ENCODE results near the gene RFX5.
A peak's percentile ranks its signal among the peaks of the same experiment; 100 is the strongest.
"Not testable (repeated sequence)": the region's sequence is repeated elsewhere in the genome, so short reads cannot be mapped to it uniquely, and the experiment has no call there.

The RFX5 gene

DNA sequence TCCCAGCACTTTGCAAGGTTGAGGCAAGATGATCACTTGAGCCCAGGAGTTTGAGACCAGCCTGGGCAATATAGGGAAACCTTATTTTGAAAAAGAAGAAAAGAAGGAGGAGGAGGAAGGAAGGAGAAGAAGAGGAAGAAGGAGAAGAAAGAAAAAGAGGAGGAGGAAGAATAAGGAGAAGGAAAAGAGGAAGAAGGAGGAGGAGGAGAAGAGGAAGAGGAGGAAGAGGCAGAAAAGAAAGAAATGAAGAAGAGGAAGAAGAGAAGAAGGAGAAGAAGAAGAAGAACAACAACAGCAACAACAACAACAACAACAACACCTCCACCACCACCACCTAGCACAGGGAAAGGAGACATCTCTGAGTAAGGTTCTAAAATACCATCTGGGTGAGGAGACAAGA lies 14.8 kb upstream of the RFX5 start:
- DNase-seq, result no peak

DNA sequence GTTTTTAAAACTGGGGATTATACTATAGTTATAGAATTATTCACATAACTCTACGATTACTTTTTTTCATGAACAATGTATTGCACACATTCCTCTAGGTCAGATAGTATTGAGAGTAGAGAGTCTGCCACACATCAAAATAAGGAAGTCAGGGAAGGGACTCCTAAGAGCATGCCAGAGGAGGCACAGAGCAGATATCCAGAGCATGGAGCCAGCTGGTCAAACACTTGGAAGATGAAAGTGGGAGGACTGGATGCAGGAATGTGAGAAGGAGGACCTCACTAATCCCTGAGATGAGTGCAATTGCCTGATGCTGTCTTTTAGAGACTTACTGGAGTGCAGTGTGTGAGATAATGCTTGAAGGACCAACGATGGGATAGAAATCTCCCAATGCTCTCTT lies 9.6 kb upstream of the RFX5 start:
- DNase-seq, result no peak

DNA sequence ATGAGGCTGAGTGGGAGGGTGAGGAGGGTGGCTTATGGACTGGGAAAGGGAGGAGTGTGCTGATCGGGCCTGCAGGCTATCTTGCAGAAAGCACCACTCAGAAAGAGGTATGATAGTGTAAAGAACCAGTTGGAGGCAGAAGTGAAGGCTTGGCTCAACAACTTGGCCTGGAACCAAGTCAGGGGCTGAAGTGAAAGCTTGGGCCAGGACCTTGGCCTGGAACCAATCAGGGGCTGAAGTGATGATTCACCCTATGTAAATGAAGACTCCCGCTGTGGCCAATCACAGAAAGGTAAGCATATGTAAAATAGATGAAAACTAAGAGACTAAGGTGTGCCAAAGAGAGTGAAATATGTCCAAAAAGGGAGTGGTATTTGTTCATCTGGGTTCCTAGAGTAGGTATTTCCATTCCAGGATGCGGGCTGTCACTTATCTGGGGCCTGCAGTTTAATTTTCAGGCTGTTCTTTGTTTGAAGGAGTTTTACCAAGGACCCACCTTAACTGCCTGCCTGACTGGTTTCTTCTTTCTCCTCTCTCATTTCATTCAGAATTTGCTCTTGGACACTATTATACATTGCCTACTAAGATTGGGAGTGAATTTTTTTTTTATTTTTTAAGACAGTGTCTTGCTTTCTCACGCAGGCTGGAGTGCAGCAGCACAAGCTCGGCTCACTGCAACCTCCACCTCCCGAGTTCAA lies 5.1 kb upstream of the RFX5 start:
- DNase-seq, result no peak

DNA sequence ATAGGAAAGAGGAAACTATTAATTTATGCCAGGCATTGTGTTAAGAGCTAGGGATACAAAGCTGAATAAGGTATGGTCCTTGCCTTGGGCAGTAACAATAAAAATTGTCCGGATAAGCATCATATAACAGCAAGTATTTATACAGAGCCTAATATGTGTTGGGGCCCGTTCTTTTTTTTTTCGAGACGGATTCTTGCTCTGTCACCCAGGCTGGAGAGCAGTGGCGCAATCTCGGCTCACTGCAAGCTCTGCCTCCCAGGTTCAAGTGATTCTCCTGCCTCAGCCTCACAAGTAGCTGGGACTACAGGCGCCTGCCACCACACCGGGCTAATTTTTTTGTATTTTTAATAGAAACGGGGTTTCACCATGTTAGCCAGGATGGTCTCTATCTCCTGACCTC lies 3.3 kb upstream of the RFX5 start:
- not testable (repeated sequence) for DNase-seq

DNA sequence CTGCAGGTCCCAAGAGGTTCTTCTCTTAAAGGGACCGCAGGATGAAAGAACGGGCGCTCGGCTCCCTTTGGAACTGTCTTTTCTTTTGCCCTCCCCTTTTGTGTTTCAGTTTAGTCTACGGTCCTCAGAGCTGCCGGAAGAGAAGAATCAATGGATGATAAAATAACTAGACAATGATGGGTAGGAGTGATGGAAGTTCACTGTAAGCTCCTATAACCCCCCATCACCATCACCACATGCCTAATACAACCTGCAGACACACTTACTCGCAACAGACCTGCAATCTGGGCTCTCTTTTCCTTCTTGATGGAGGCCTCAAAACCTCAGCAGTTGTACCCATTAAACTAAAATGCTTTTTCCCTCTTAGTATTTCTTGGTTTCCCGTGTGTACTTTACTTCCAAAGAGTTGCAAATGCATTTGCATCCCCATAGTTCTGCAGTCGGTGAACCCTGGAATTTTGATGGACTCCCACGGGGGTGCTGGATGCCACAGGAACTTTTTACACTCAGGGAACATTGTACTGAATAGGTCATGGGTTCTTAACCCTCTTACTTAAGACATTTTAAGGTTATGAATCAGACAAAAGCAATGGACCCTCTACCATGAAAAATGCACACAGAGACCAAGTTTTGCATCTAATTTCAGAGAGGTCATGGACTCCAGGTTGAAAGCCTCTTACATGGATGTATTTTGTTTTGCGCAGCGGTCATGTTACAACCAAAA lies 633 bp upstream of the RFX5 start:
- DNase-seq, result no peak

DNA sequence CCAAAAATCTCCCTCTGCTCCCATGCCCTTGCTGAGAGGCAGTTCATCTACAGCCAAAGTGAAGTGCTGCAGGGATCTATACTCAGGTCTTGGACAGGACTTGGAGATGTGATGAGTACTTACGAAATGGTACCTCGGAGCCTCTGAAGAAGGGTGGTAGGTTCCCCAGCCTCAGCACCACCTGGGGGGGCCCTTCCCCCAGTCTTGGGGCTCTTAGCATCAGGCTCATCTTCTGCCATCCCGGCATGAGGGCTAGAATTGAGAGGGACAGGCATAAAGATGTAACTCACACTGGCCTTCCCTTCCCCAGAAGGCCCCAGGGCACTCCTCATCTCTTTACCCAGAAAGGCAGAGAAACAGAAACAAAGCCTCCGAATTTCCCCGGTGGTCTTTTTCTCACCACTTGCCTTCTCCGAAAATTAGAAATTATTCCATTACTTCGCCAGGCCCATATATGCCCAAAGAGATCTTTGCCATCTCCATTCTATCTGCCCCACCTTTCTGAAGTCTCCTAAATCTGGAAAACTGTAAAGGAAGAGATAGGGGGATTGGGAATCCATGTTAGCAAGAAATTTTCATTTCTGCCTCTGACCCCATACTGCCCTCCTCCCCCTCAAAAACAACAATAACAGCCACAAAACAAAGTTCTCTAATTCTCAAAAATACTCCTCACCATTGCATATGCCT lies 827 bp downstream of the RFX5 start:
- DNase-seq, result no peak

DNA sequence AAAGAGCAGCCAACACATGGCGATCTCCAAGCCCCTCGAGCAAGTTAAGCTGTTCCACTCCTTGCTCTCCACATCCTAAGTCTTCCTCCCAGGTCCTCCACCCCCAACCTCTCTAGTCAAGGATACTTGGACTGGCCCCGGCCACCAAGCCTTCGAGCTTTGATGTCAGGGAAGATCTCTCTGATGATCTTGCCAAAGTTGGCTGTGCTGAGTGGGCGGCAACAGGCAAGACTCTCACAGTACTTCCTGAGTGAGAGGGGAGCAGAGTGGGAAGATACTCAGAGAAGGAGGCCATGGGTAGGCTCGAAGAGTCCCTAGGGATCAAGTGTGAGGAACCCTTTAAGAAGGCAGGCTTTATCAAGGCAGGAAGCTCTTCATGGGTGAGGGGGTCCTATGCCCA lies 2.8 kb downstream of the RFX5 start:
- DNase-seq, result no peak

DNA sequence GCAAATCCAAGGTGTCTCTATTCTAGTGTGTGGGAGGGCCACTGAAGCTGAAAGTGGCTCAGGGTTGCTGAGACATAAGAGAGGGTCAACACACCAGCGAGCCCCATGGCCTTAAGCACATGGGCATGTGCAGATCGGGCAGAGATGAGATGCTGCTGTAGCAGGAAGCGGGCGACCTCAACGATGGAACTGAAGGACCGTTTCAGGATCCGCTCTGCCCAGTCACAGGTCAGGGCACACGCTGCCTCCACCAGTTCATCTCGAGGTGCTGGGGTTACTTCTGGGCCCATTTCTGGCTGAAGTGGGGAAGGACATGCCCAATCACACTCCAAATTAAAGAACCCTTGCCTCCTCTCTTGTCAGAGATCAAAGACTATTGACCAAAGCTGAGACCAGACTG lies 3.5 kb downstream of the RFX5 start:
- no peak for DNase-seq

DNA sequence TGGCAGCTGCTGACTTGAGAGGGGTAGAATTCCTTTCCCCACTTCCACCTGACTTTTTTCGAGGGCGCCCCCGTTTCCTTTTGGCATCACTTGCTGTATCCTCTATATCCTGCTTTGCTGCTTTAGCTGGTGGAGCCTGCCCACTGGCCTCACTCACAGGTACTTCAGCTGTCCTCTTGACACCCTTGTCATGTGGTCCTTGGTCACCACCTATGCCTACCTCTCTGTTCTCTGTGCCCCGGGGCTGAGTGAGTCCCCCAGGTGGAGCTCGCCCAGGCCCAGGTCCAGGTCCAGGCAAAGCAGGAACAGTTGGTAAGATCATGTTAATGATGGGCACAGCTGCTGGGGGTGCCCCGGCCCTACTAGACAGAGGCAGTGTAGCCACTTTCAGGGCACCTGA lies 4.5 kb downstream of the RFX5 start:
- no peak for DNase-seq

DNA sequence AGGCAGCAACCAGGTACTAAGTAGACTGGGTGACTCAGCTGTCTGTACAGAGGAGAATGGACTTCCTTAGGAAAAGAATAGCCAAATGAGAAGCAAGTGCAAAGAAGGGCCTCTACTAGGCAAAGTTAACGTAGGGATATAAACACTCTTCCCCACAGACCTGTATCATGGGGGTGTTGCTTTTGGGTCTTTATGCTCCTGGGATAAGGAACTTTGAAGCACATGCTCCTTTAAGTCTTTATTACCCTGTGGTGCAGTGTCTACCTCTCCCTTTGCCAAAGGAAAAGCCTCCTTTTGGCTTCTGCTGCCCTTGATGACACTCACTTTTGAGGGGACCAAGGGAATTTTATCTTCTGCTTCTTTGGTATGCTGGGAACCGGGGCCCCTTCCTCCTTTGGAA lies 5.0 kb downstream of the RFX5 start:
- no peak for DNase-seq

DNA sequence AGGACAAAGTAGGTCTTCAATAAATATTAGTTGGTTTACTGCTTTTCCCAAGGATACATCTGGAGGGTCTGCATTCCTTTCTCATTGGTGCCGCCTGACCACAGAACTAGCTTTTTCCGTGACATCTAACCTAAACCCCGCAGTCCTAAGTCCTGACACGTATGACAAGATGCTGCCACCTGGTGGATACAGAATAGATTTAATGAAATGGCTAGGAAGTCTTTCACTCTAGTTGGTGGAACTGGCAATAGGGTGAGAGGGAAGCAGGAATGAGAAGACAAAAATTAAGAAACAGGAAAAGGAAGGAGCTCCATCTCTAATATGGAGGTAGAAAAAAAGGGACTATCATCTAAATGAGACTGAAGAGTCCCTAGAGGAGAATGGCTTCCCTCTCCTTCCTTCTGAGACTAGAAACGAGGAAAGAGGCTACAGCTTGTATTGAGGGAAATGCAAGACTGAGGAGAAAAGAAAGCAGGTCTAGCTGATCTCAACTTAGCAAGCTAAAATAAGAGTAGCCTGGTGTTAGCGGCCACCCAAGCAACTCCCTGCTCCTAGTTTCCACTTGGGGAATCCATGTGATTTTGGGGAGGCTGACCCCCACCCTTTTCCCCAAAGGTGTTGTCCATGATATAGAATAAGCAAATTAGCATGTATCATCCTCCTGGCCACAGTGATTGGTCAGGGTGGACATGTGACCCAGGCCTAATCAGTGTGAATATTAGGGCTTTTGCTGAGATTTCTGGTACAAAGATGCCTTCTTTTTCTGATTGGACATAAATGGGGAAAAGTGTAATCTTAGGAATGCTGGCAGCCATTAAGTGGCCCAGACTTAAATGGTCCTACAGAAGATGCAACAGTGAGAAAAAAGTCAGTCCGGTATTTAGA lies 5.9 kb downstream of the RFX5 start:
- DNase-seq, result peak; percentile 33

DNA sequence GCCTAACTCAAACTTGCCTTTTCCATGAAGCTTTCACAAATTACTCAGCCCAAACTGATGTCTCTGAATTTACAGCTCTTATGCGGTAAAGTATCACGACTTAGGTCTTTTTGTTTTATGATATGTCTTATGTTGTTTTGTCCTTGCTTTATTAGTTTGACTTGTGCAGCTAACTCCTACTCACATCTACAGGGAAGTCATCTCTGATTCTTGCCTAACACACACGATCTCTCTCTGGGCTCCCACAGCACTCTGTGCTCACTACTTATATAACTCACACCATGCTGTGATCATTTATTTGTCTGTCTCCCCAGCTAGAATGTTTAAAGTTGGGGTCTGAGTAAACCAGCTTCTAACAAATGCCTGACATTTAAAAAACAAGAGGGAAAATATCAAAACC lies 10.5 kb downstream of the RFX5 start:
- no peak for DNase-seq

DNA sequence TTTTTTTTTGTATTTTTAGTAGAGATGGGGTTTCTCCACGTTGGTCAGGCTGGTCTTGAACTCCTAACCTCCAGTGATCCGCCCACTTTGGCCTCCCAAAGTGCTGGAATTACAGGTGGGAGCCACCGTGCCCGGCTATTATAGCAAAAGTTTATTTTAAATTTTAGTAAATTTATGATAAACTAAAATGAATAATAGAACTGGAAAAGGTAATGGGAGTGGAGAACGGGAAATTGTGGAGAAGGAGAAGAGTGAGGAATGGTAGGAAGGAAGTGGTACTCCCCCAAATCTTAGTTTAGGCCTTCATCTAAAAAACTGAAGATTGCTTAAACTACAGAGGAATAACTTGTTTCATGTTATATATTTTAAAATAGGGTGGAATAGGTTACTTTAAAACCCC lies 12.2 kb downstream of the RFX5 start:
- DNase-seq, result no peak

DNA sequence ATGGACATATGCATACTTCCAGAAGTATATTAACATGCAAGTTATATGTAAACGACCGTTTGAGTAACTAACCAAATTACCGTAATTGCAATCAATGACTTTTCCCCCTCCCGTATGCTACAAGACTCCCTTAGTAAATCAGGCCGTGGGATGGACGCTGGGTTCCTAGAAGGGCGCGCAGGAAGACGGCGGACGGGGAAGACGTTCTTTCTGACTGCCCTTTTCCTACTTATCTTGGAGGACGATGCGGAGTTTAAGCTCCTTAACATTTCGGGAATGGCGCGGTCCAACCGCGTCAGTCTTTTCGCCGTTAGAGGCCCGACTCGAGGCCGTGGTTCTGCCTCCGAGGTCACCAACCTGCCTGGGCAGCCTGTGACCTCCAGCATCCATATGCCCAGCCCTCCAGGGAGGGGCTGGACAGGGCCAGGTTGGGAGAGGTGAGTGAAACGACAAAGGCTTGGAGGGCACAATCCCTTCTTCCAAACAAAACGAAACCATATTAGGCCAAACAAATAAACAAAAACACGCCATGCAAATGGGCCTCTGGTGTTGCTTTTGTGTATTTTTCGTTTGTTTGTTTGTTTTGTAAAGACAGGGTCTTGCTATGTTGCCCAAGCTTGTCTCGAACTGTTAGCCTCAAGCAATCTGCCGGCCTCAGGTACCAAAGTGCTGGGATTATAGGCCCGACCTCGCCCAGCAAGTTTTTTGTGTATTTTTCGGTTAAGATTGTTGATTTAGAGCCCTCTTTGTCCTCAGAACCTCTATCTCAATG lies 19.0 kb downstream of the RFX5 start:
- DNase-seq, result peak; percentile 43

DNA sequence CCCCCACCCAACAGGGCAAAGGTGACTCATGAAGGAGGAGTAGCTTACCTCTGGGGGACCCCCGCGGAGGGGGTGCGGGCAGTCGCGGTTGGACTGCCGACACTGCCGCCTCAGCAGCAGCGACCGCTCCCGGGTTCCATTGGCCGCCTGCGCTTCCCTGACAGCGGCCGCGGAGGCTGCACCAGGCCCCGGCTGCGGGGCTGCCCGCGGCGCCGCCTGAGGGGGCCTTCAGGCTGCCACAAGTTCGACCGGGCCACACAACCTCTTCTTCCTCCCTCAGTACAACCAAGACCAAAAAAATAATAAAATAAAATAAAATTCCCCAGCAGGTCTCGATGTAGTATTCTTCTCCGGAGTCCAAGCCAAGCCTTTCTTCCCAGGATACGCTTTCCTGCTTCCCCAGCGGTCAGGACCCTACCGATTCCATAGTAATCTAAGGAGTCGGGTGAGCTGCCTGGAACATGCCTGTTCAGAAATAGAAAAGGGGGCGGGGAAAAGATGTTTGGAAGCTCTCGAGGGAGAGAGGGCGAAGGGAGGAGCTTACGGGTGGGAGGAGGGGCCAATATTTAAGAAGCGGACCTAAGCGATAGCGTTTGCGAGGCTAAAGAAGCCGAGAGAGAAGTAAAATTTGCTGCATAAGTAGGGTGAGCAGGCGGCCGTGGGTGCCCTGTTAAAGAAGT lies 19.7 kb downstream of the RFX5 start, which contains the start of gene PI4KB:
PI4KB (minus strand) TSS at position 194 of the 680 bp plus-strand sequence. CDS start 10,935 bp downstream, outside the sequence.
- DNase-seq, result peak; percentile 80

DNA sequence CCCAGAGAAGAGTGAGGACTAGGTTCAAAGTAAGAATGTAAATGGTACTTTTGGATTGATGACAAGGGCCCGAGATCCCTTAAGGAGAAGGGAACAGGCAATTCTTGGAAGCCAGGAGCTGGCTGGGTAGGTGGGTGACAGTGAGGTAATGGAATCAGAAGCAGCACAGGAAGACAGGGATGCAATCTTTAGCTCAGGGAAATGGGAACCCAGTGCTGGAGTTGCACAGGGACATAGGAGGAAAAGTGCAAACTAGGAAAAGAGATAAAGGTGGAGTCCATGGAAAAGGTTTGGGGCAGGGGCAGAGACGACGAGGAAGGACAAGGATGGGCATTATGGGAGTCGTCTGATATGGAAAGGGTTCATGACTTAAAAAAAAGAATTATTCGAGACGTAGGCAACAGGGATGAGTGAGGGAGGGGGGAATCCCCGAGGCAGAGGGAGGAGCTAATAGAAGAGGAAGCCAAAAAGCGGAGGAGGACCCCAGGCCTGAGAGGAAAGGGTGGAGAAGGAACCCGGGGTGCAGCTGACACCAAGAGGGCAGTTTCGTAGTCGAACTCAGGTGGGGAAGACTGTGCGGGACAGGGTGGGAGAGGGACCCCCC lies 20.3 kb downstream of the RFX5 start:
- DNase-seq, result no peak

DNA sequence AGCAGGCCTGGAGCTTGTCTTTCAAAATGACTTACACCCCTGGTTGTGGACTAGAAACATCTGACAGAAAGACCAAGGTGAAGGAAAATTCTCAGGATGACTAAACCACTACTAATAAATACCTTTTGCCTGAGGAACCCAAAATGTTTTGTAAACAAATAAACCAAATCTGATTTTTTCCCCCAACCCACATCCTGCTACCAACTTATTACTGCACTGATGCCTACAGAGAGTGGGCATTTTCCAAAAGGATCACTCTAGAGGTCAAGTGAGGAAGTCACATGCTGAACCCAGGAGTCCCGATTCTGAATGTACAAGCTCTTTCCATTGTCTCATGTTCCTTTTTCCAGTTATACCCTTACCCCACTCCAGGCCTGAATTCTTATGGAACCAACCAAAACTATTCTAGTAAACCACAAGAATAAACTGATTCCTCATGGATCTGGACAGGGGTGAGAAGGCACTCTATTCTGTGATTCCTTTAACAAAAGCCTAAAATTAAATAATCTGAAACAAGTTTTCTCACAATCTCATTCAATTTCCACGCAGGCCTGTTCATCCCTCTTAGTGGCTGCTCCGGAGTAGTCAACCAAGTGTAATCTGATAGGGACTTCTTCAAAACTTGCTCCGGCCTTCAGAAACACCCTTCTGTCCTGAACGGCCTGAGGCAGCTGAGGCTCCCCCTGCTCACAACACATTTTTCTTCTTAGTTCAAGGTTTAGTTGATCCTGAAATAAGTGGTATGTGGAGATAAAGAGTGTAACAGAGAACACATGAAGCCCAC lies 21.2 kb downstream of the RFX5 start:
- no peak for DNase-seq

DNA sequence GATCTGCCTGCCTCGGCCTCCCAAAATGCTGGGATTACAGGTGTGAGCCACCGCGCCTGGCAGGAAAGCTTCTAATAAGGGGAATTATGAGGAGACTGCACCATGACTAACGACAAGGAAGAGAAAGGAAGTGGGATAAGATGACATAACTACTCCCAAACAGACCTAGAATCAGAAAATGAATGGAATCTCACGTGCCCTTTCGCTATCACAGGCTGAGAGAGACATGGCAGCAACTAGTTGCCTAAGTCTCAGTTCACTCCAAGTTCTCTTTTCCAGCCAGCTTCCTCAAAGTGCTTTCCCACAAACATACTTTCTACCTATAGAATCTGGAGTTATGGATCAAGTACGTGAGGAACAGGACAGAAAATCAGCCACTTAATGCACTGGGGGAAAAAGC lies 21.8 kb downstream of the RFX5 start:
- DNase-seq, result no peak

DNA sequence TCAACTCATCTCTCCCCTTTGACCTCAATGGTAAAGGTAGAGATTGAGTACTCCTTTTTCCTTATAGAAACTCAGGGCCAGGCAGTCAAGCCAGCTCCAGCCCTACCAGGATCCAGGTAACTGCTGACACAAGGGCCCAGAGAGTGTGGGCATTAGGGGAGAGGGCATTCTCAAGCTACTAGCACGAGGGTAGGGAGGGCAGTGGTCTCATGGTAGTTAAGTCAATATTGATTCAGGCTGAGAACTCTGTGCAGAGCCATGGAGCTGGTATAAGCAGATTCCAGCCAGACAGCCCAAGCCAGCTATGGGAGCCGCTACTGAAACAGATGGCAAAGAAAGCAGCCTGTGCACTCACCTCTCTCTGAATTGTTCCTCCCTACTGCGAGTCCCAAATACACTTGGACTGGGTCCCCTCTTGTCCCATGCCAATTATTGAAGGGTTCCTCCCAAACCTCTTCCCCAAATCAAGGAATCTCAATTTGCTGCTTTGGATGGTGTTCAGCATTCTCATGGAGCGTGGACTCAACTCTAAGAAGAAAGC lies 22.6 kb downstream of the RFX5 start:
- DNase-seq, result no peak

DNA sequence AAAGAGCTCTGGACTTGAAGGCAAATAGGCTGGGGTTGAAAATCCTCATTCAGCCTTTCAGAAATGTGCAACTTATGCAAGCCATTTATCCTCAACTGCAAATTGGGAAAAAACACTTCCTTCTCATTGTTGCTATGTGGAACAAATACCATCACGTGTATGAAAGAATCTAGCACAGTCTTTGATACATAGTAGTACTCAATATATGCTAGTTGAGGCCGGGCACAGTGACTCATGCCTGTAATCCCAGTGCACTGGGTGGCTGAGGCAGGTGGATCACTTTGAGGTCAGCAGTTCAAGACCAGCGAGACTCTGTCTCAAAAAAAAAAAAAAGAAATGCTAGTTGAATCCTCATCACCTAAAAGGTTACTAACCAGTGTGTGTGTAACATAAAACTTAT lies 28.1 kb downstream of the RFX5 start:
- DNase-seq, result no peak
